Stromal cell of bone marrow (primary cell): ENCODE measurements around the gene PLEKHG5.

ENCODE experiments used
- DNase-seq: peaks from one replicate; pipeline ENCODE4 v3.0.0-alpha.2; 2012; ENCODE audit warnings: low read depth

Gene PLEKHG5

GRCh38 chr1:6509220-6509918 lies 17.9 kb upstream of the PLEKHG5 start:
- no peak for DNase-seq

GRCh38 chr1:6508816-6509189 lies 17.3 kb upstream of the PLEKHG5 start:
- no peak for DNase-seq

DNA sequence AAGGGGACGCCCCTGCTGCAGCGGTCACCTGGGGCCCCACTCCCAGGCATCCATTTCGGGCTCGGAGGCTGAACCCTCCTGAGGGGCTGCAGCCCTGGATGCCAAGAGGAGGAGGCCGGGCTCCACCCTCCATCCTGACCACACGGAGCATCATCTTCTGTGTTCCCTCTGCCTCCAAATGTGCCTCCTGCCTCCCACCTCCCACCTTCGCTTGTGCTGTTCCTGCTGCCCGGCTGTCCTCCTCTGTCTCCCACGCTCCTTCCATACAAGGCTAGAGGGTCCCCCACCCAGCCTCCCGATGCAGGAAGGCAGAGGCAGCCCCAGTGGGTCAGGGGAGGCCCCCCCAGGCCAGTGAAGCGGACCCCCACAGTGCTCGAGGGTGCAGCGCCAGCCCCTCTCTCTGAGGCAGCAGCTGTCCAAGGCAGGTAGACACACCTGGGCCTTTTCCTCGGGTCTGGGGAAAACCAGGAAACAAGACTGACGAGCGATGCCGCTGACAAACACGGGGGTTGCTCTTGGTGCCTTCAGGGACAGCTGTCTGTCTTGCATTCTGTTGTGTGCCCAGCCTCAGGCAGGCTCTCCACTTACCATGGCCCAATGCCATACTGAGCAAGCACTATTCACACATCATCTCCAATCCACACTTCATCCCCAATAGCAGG lies 16.8 kb upstream of the PLEKHG5 start:
- no peak for DNase-seq

DNA sequence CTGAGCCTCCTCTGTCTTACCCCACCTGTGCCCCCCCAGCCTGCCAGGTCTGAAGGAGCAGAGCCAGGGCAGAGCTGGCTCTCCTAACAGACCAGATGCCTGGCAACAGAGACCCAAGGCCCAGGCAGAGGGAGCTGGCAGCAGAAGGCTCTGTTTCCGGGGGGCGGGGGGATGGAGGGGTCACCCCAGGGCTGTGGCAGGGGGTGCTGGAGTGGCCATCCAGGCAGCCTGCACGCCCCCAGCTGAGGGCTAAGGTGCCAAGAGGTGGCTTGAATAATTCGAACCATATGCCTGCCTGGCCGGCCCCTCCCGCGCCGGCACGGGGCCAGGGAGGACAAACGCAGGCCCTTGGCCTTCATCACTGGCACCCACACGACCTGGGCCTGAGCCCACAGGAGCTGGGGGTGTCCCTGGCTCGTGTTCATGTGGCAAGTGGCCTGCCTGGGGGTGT lies 16.0 kb upstream of the PLEKHG5 start:
- DNase-seq: no peak

- no peak for DNase-seq
Observed at GRCh38 chr1:6507037-6507428, 15.6 kb upstream of the PLEKHG5 start.

GRCh38 chr1:6506210-6507036 lies 15.0 kb upstream of the PLEKHG5 start:
- no peak for DNase-seq

DNA sequence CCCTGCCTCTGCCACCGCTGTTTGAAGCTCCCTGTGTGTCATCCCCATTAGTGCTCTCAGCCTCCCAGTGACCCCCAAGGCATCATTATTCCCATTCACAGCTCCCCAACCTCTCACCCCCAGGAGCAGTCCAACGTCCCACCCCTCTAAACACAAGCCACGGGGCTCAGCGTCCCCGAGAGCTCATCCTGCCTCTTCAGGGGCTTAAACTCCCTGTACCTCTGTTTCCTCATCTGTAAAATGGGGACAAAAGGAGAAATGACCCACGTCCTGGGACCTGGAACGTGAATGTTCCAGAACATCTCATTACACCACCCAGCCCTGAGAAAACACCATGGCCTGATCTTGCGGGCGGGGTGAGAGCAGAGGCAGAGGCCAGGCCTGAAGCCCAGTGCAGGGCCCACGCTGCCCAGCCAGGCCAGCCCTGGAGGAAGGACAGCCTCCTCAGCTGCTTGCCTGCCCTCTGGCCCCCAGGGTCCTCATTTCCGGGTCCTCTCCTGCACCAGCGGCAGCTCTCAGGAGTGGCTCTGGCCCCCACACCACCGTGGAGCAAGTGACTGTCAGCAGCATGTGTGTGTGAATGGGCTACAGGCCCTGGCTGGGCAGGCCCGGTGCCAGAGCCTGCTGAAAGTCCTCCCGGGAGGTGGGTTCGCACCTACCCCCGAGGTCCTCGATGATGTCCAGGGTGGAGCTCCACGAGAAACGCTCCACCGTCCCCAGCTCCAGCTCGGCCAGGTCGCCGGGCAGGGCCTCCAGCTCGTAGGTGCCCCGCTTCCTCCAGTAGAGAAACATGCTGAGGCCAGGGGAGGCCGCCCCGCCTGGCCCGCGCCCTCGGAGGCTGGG lies 14.1 kb upstream of the PLEKHG5 start:
- no peak for DNase-seq

DNA sequence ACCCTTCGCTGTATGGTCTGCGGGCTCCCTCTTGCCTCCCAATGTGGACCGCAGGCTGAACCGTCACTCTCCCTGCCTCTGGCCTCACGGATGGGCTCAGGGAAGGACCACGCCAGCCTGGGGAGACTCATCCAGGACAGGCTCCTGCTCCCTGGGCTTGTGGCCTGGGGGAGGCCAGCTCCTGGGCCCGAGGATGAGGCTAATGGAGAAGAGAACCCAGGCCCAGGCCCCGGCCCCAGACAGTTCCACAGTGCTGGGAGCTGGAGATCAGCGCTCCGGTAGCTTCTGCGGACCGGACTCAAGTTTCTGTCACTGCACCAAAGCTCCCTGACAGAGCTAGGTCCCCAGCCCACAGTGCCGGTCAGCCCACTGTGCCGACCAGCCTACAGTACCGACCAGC lies 13.4 kb upstream of the PLEKHG5 start:
- DNase-seq: no peak

DNA sequence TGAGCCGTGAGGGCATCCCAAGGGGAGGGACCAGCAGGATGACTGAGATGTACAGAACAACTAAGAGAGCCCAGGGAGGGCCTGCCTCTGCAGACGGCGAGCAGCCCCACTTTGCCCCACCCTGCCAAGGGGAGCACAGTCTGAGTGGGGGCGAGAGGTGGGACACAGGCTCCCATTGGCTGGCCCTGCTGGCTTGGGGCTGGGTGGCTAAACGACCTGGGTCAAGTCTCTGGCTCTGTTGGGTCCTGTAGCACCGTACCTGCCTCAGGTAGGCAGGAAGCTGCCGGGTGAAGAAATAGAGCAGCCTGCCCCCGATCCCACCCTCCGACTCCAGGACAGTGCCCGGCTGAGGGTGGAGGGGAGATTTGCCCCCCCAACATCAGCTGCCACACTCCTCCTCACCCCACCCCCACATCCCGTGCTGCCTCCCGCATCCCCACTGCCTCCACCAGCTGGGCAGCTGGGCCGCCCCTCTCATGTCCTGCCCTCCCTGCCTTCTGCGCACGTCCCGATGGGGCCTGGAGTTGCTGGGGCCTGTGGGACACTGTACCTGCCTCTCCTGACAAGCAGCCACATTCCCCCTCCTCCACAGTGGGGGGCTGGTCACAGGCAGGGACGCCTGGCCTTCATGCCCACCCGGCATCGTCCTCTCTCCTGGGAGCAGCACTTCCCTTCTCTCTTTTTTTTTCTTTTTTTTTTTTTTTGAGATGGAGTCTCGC lies 12.6 kb upstream of the PLEKHG5 start:
- DNase-seq: no peak

DNA sequence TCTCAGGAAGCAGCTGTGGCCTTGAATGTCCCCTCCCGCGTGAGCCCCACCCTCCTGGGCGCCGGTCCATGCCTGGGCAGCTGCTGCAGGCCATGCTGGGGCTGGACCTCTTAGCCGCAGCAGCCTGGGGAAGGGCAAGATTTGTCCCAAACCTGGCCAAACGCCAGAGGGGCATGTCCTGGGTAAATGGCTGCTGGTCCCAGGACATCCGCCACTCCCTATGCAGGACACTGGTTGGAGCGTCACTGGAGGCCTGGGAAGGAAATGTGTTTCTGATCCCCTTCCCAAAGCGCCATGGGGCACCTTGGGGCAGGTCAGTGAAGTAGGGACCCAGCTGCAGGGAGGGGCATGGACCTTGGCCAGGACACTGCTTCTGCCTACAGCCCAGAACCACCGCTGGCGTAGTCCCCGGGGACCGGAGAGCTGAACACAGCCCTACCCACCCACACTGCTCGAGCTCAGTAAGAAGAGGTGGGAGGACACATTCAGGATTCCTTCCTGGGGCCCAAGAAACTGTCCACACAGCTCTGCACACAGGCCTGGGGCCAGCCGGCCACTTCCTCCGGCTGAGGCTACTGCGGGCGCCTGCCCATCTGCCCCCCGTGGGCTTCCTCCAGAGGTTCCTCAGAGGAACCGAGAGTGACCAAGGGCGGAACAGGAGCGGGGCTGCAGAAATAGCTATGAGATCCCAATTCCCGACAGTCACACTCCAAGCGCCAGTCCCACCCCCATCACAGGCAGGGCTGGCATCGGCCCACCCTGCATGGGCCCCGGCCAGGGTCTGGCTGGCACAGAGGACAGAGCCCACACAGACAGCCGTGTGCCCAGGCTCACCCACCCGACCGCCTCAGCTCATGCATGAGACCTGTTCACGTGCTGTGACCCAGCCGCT lies 10.8 kb upstream of the PLEKHG5 start:
- no peak for DNase-seq

GRCh38 chr1:6501279-6501813 lies 9.9 kb upstream of the PLEKHG5 start:
- DNase-seq: no peak

DNA sequence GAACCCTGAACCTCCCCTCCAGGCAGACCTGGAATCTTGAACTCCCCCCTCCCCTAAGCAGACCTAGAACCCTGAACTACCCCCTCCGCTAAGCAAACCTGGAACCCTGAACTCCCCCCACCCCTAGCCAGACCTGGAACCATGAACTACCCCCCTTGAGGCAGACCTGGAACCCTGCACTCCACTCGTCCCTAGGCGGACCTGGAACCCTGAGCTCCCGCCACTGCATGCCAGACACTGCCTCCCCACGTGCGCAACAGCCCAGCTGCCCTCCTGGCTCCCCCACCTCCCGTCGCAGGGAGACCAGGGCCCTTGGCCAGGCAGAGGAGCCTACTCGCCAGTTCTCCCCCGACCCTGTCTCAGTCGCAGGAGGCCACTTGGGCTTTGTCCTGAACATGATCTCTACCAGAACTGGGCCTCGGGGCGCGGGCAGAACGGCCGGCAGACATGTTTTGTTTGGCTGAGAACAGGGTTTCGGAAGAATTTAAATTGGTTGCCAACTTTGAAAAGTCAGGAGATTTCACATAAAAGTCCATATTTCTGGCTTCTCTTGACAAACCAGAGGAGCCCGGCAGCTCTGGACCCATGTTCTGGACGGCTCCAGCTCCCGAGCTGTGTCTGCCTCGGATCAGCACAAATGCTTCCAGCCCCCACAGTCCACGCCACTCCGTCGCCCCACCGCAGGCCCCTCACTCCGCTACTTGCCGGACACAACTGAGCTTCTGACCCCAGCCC lies 9.2 kb upstream of the PLEKHG5 start:
- DNase-seq: peak; percentile 33

GRCh38 chr1:6499296-6499695 lies 7.8 kb upstream of the PLEKHG5 start:
- no peak for DNase-seq

DNA sequence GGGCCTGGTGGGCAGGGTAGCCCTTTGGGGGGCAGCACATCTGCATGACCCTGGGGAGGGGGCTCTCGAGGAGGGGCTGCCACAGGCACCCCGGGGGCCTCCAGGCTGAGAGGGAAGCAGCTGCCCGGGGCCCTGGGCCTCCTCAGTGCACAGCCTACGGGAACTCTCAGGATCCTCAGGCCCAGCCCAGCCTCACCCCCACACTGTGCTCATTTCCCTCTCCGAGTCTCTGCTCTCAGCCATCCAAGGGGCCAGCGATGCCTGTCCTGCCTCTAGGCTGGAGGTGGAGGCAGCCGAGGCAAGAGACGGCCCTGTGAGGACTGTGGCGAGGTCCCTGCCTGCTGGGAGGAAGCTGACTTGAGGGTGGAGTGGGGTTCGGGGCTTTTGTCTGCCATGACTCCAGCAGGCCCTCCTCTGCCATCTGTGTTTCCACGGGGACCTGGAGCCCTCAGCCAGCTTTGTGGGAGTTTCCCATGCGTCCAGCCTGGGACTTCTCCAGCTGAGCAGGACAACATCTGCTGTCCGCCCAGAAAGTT lies 7.2 kb upstream of the PLEKHG5 start:
- no peak for DNase-seq

- DNase-seq: no peak
Observed at GRCh38 chr1:6497867-6498575, 6.6 kb upstream of the PLEKHG5 start.

DNA sequence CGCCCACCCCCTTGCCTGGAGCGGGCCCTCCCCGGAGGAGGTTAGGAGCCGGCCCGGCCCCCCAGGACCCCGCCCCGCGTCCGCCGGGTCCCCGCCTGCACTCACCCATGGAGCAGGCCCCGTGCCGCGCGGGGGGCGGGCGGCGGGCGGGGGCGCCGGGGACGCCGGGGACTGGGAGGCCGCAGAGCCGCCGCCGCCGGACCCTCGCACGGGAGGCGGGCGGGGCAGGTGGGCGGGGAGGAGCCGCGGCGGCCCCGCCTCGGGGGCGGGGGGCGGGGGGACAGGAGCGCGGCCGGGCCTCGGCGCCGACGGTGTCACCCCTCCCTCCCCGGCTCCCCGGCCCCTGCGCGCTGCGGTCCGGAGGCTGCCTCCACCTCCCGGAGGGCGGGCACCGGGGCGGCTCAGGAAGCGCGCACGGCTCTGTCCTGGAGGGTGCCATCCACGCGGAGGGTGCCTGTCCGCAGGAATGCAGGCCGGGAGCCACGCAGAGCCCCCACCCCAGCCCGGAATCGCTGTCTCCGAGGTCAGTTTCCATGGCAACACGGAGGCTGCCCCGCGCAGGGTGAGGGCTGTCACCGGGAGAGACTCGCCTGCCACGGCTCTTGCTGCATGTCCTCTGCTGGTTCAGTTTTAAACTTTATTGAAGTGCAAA lies 5.9 kb upstream of the PLEKHG5 start:
- no peak for DNase-seq

GRCh38 chr1:6496890-6497214 lies 5.4 kb upstream of the PLEKHG5 start:
- no peak for DNase-seq

DNA sequence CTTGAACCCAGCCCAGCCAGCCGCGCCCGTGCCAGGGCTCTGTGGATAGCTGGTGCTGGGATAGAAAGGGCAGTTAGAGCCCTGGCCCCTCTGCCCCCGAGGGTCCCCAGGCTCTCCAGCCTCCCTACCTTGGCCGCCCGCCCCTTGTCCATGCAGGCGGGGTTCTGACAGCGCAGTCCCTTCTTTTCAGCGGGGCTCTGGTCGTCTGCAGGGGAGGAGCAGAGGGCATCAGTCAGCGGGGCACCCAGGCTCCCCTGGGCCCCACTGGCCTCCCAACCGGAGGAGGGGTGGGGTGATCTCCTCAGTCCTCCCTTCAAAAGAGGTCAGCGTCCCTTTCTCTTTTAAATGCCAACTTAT lies 4.9 kb upstream of the PLEKHG5 start:
- DNase-seq: no peak
